ENCODE data around the gene CBFA2T3. TPM values are rescaled to one million over a fixed set of nuclear protein-coding genes. Genes with fewer than 3 reads are reported as not detected.

Gene CBFA2T3
- polyA plus RNA-seq, 1 experiment = not detected

DNA sequence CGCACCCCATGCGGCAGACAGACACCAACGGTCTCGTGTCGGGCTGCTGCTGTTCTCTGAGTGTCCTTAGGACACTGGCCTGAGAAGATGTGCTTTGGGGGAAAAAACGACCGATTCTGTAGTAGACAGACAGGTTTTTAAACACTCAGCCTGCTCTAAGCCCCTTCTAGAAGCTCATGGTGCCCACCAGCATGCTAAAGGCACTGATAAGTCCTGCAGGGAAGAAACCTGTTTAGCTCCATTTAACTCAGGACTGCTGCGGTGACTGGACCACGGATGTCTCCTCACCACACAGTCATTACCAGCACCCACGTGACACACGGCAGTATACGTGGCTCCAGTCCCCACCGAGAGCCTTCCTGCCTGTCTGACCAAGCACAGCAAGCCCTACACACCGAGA lies 146.2 kb downstream of the CBFA2T3 start:
- Histone ChIP-seq H3K9me3 (ENCODE audit: control insufficient read depth, insufficient read depth, low read length) (no peaks in the 10 kb centered on the region), H3K4me3 (ENCODE audit: low read depth, low read length) (no peak overlapping the region), H3K27me3 (ENCODE audit: control insufficient read depth, insufficient read depth, low read length) (no peaks in the 10 kb centered on the region), H3K27ac (ENCODE audit: low read depth, low read length) (no peak overlapping the region)
- TF ChIP-seq, protein P1, sequence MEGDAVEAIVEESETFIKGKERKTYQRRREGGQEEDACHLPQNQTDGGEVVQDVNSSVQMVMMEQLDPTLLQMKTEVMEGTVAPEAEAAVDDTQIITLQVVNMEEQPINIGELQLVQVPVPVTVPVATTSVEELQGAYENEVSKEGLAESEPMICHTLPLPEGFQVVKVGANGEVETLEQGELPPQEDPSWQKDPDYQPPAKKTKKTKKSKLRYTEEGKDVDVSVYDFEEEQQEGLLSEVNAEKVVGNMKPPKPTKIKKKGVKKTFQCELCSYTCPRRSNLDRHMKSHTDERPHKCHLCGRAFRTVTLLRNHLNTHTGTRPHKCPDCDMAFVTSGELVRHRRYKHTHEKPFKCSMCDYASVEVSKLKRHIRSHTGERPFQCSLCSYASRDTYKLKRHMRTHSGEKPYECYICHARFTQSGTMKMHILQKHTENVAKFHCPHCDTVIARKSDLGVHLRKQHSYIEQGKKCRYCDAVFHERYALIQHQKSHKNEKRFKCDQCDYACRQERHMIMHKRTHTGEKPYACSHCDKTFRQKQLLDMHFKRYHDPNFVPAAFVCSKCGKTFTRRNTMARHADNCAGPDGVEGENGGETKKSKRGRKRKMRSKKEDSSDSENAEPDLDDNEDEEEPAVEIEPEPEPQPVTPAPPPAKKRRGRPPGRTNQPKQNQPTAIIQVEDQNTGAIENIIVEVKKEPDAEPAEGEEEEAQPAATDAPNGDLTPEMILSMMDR (IDR thresholded peaks at IDR 0.05; ENCODE audit: low read depth, low read length) = no peak
- POLR2A ChIA-PET = no interaction called here
- CTCF ChIA-PET = interaction anchor here (0.6 to 1.3 kb wide), 3 partner anchors 58 to 94 kb away, joined by 3 to 5 read pairs (median 3); no protein-coding TSS in a partner anchor
- DNase-seq (ENCODE audit: low read depth, low spot score) = no peak

DNA sequence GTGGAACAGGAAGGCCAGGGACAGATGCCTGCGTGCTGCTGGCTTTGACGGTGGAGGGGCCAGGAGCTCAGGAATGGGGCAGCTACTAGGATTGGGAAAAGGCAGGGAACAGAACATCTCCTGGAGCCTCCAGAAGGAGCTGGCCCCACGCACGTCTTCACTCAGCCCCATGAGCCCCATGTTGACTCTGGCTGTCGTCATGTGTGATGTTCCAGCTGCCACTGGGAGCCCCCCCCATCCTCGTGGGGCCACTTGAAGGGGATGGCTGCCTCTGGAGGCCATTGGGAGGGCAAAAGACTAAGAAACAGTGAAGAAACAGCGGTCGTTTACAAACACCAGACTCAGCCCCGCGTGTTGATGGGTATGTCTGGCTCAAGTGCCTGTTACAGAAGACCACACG lies 146.7 kb downstream of the CBFA2T3 start:
- POLR2A ChIA-PET = no interaction called here
- no peaks in the 10 kb centered on the region for H3K27me3 ChIP-seq (ENCODE audit: control insufficient read depth, insufficient read depth, low read length)
- H3K4me3 ChIP-seq (ENCODE audit: low read depth, low read length) = no peak overlapping the region
- no peaks in the 10 kb centered on the region for H3K9me3 ChIP-seq (ENCODE audit: control insufficient read depth, insufficient read depth, low read length)
- TF ChIP-seq, protein P1 (IDR thresholded peaks at IDR 0.05; ENCODE audit: low read depth, low read length) = no peak
- CTCF ChIA-PET = interaction anchor here (0.6 to 1.3 kb wide), 3 partner anchors 59 to 93 kb away, joined by 3 to 5 read pairs (median 3); no protein-coding TSS in a partner anchor
- no peak overlapping the region for H3K27ac ChIP-seq (ENCODE audit: low read depth, low read length)
- no peak for DNase-seq (ENCODE audit: low read depth, low spot score)

DNA sequence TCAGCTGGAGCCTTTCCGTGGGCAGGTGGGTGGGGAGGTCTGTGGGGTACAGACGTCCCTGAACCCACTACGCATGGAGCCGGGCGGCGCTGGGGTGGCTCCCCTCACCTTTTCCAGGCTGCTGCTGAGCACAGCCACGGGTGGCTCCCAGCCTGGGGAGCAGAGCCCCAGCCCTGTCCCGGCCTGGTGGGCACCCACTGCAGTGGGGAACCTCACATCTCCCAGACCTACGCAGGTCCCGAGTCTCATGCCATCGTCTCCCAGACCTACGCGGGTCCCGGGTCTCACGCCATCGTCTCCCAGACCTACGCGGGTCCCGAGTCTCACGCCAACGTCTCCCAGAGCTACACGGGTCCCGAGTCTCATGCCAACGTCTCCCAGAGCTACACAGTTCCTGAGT lies 148.3 kb downstream of the CBFA2T3 start:
- H3K4me3 ChIP-seq (ENCODE audit: low read depth, low read length) = no peak overlapping the region
- no peak overlapping the region for H3K27ac ChIP-seq (ENCODE audit: low read depth, low read length)
- no peak for DNase-seq (ENCODE audit: low read depth, low spot score)
- CTCF ChIA-PET = interaction anchor here (1.1 kb wide), 1 partner anchor 9 kb away, joined by 3 read pairs; no protein-coding TSS in a partner anchor
- no peaks in the 10 kb centered on the region for H3K9me3 ChIP-seq (ENCODE audit: control insufficient read depth, insufficient read depth, low read length)
- TF ChIP-seq, protein P1 (IDR thresholded peaks at IDR 0.05; ENCODE audit: low read depth, low read length) = no peak
- POLR2A ChIA-PET = no interaction called here
- no peaks in the 10 kb centered on the region for H3K27me3 ChIP-seq (ENCODE audit: control insufficient read depth, insufficient read depth, low read length)

DNA sequence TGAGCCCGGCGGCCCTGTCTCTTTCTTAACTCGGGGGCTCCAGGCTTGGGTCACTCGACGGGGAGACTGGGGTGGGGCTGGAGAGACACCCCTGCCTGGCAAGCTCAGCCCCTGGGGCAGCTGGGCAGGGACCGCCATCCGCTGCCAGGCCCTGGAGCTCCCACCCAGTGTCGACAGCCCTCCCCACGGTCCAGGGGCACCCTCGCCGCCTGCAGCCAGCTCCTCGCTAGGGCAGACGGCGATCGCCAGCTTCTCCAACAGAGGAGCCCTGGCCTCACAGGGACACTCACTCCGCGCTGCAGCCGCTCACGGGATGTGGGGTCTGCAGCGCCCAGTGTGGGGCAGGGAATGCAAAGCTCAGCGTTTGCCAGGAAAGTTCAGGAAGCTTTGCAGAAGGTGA lies 149.3 kb downstream of the CBFA2T3 start:
- H3K9me3 ChIP-seq (ENCODE audit: control insufficient read depth, insufficient read depth, low read length) = no peaks in the 10 kb centered on the region
- POLR2A ChIA-PET = no interaction called here
- no peak for DNase-seq (ENCODE audit: low read depth, low spot score)
- H3K27me3 ChIP-seq (ENCODE audit: control insufficient read depth, insufficient read depth, low read length) = no peaks in the 10 kb centered on the region
- TF ChIP-seq, protein P1 (IDR thresholded peaks at IDR 0.05; ENCODE audit: low read depth, low read length) = no peak
- no peak overlapping the region for H3K4me3 ChIP-seq (ENCODE audit: low read depth, low read length)
- CTCF ChIA-PET = no interaction called here
- no peak overlapping the region for H3K27ac ChIP-seq (ENCODE audit: low read depth, low read length)

DNA sequence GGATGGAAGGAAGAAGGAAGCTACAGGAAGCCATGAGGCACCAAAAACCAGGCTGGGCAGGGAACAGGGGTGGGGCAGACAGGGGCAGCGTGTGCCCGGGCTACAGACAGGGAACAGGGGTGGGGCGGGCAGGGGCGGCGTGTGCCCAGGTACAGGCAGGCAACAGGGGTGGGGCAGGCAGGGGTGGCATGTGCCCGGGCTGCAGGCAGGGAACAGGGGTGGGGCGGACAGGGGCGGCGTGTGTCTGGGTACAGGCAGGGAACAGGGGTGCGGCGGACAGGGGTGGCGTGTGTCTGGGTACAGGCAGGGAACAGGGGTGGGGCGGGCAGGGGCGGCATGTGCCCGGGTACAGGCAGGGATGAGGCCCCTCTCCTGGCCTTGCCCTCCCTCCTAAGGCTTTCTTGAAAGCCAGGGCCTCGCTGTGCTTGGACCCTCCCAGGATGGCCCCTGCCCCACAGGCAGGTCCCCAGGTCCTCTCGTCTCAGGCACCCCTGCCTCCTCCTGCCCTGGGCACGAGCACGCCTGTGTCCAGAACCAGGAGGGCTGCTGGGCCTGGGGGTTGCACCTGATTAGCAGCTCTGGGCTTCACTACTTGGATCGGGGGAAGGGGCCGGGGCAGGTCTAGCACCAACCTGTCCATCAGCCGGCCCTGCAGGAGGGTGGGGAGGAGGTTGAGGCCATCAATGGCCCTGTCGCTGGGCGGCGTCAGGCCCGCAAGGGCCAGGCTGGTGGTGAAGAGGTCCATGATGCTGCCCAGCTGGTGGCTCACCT lies 150.8 kb downstream of the CBFA2T3 start:
- Histone ChIP-seq H3K27me3 (ENCODE audit: control insufficient read depth, insufficient read depth, low read length) (no peaks in the 10 kb centered on the region), H3K27ac (ENCODE audit: low read depth, low read length) (no peak overlapping the region), H3K9me3 (ENCODE audit: control insufficient read depth, insufficient read depth, low read length) (no peaks in the 10 kb centered on the region), H3K4me3 (ENCODE audit: low read depth, low read length) (no peak overlapping the region)
- POLR2A ChIA-PET = no interaction called here
- no peak for DNase-seq (ENCODE audit: low read depth, low spot score)
- CTCF ChIA-PET = no interaction called here
- TF ChIP-seq, protein P1 (IDR thresholded peaks at IDR 0.05; ENCODE audit: low read depth, low read length) = no peak

Measured in AG04450 (cell line).